Measurements from ENCODE around the gene SMPDL3B. TPM values are rescaled to one million over a fixed set of nuclear protein-coding genes. Genes with fewer than 3 reads are reported as not detected.

Gene SMPDL3B
- total RNA-seq, 1 donor from 2014 or later: 9.5 TPM

DNA sequence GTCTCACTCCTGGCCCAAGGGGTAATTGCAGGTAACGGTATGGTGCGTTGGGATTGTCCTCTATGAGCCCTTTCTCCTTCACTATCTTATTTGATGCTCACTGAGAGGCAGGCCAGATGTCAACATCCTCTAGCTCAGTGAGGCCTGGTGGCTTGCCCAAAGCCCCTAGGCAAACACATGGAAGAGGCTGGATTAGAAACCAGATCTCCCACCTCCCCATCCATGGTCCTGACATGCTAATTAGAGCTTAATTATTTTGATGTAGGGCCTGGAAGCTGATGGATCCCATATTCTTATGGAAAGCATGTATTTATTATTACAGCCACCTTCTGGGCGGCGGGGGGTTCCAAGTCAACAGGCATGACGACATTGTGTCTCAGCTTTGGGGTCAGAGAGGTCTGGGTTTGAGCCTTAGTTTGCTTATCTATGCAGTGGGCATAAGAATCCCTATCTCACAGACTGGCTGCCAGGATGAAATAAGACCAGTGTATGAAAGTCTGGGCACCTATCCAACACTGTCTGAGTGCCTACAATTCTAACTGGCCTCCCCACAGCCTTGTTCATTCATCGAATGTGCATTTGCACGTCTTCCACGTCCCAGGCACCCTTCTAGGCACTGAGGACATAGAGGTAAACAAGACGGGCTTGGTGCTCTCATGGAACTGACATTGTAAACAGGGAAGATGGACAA lies 6.2 kb downstream of the SMPDL3B start:
- DNase-seq (ENCODE audit: low read depth): no peak

DNA sequence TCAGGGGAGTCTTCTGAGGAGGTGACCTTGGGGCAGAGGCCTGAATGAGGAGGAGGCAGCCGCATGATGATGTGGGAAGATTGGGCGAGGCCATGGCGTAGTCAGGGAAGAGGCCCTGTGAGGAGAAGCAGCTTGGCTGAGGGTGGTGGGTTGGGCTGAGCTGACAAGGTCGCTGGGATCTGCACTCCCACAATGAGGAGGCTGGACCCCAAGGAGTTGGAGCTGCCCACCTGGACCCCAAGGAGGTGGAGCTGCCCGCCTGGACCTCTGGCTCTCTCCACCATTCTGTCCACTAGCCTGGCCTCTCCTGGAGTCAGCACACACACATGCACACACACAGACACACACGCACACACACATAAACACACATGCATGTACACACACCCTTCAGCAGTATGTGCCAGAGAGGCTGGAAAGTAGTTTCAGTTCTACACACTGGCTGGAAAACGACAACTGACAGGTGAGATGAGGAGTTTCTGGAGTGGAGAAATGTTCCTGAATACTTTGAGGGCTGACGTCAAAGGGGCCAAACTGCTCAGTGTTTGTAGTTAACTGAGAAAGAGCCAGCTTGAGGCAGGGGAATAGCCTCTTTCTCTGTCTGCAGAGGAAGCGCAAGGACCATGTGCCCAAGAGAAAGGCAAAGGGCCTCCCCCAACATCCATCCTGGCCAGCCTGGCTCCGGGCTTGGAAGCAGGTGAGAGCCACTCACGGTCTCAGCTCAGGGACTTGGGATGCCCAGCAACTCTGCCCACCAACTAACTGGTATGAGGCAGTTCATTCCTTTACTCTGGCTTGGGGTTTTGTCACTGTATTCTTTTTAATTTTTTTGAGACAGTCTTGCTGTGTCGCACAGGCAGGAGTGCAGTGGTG lies 7.1 kb downstream of the SMPDL3B start:
- DNase-seq (ENCODE audit: low read depth): no peak

GRCh38 chr1:27945020-27945419 lies 10.2 kb downstream of the SMPDL3B start:
- no peak for DNase-seq (ENCODE audit: low read depth)

- no peak for DNase-seq (ENCODE audit: low read depth)
Measured at GRCh38 chr1:27949027-27949426, 14.2 kb downstream of the SMPDL3B start.

DNA sequence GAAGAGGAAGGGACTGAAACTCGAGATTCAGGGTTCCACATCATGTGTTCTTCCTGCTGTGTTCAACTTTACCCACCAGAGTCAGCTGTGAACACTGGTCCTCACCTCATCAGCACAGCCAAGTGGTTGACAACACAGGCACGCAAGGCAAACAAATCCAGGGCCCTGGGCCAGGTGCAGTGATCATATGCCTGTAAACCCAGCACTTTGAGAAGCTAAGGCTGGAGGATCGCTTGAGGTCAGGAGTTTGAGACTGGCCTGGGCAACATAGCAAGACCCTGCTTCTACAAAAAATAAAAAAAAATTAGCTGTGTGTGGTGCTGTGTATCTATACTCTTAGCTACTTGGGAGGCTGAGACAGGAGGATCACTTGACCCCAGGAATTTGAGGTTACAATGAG lies 16.6 kb downstream of the SMPDL3B start:
- DNase-seq (ENCODE audit: low read depth): no peak

DNA sequence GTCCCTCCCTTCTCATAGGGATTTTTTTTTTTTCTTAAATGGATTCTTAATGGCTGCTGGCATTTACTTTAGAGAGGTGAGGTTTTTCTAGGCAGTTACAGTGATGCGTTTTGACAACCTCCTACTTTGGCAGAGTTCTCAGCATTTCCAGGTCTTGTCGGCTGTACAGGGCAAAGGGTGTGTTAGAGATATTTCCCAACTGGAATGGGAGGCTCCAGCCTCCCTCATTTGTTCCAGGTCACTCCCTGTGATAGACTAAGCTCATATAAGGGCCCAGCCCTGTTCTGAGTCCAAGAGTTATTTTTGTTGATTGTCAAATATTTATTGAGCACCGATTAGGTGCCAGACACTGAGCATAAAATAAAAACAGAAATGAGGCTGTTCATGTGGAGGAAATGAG lies 17.3 kb downstream of the SMPDL3B start:
- DNase-seq (ENCODE audit: low read depth): no peak

- no peak for DNase-seq (ENCODE audit: low read depth)
Measured at GRCh38 chr1:27954186-27954585, 19.4 kb downstream of the SMPDL3B start.

GRCh38 chr1:27955076-27955475 lies 20.3 kb downstream of the SMPDL3B start:
- no peak for DNase-seq (ENCODE audit: low read depth)

DNA sequence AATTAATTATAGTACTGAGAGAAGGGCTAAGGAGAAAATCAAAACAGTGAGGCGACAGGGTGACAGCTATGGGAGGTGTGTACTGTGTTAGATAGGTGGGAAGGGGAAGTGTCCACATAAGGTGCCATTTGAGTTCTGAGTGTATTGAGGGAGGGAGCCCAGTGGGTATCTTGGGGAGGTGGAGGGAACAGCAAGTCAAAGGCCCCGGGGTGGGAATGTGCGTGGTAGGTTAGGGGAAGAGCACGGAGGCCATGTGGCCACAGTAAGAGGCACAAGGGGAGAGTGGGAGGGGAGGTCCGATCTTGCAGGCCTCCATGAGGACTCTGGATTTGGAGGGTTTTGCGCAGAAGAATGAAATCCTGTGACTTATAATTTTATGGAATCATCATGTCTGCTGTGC lies 22.0 kb downstream of the SMPDL3B start:
- DNase-seq (ENCODE audit: low read depth): no peak

DNA sequence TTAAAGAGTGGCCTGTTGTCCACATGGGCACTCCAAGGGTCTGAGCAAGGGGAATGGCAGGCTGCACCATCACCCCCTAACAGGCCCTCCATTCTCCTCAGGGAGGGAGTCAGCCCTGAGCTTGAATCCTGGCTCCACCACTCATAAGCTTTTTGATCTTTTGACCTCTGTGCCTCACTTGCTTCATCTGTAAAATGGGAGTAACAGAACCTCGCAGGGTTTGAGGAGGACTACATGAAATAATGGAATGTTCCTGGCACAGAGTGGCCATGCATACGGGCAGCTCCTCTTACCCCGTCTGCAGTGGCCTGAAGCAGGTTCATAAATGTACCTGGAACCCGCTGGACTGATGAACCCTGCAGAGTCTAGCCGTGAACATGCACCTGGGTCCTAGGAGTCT lies 22.9 kb downstream of the SMPDL3B start:
- no peak for DNase-seq (ENCODE audit: low read depth)

DNA sequence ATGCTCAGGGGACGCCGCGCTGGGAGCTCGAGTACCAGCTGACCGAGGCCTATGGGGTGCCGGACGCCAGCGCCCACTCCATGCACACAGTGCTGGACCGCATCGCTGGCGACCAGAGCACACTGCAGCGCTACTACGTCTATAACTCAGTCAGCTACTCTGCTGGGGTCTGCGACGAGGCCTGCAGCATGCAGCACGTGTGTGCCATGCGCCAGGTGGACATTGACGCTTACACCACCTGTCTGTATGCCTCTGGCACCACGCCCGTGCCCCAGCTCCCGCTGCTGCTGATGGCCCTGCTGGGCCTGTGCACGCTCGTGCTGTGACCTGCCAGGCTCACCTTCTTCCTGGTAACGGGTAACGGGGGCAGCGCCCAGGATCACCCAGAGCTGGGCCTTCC lies 23.7 kb downstream of the SMPDL3B start:
- no peak for DNase-seq (ENCODE audit: low read depth)

- DNase-seq (ENCODE audit: low read depth): peak; percentile 37
Measured at GRCh38 chr1:27959792-27960603, 25.2 kb downstream of the SMPDL3B start, which contains the start of gene XKR8. Gene XKR8 (plus strand): TSS chr1:27959973. CDS start chr1:27960070, 97 bp downstream.

GRCh38 chr1:27960762-27961645 lies 26.2 kb downstream of the SMPDL3B start:
- peak; percentile 21 for DNase-seq (ENCODE audit: low read depth)

- DNase-seq (ENCODE audit: low read depth): no peak
Measured at GRCh38 chr1:27961646-27962221, 26.9 kb downstream of the SMPDL3B start.

GRCh38 chr1:27963393-27963792 lies 28.6 kb downstream of the SMPDL3B start:
- no peak for DNase-seq (ENCODE audit: low read depth)

DNA sequence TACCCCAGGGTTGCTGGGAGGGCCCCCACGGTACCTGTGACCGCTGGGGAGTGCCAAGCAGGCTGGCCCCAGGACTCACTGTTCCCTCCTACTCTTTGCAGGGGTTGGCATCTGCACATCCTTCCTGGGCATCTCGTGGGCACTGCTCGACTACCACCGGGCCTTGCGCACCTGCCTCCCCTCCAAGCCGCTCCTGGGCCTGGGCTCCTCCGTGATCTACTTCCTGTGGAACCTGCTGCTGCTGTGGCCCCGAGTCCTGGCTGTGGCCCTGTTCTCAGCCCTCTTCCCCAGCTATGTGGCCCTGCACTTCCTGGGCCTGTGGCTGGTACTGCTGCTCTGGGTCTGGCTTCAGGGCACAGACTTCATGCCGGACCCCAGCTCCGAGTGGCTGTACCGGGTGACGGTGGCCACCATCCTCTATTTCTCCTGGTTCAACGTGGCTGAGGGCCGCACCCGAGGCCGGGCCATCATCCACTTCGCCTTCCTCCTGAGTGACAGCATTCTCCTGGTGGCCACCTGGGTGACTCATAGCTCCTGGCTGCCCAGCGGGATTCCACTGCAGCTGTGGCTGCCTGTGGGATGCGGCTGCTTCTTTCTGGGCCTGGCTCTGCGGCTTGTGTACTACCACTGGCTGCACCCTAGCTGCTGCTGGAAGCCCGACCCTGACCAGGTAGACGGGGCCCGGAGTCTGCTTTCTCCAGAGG lies 31.8 kb downstream of the SMPDL3B start:
- DNase-seq (ENCODE audit: low read depth): no peak

DNA sequence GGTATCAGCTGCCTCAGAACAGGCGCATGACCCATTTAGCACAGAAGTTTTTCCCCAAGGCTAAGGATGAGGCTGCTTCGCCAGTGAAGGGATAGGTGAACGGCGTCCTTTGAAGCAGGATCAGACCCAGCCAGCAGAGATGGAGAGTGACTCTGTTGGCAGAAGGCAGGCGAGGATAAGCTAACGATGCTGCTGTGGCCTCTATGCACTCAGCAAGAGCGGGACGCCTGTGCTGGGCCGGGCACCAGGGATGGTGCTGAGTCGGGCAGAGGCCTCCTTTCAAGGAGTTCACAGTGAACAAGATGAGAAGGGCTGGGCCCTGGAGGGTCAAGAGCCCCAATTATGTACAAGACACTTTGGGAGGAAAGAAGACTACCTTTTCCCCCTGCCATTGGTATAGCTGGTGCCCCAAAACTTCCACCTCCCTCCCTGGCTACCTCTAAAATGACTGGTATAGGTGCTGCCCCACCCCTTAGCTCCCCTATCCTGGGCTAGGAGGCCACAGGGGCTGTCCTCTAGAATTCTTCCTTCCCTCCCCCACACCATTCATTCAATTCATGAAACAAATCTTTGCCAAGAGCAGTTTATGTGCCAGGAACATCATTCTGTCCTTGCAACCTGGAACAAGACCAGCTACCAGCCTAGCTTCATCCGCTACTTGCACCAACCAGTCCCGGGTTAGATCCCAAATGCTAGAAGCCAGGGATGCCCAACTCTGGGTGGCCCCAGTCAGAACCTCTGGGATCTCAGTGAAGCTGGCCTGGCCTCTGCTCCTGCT lies 32.5 kb downstream of the SMPDL3B start:
- no peak for DNase-seq (ENCODE audit: low read depth)

DNA sequence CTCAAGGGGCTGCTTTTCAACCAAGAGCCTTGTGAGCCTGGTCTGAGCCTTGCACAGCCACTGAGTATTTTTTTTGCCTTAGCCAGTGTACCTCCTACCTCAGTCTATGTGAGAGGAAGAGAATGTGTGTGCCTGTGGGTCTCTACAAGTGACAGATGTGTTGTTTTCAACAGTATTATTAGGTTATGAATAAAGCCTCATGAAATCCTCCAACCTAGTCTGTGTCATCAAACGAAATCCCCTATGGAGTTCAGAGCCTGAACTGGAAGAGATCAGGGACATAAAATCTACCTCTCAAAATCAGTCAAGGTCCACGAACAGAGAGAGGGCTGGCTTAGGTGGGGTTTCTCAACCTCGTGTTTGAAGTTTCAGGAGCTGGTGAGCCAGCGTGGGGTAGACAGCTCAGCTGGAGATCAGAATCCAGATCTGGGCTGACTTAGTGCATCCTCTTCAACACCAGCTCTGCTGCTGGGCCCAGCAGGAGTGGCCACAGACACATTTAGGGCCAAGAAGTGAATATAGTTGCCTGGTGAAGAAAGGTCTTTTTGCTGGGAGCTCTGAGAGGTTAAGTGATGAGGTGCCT lies 33.2 kb downstream of the SMPDL3B start:
- no peak for DNase-seq (ENCODE audit: low read depth)

GRCh38 chr1:27968692-27969091 lies 33.9 kb downstream of the SMPDL3B start:
- peak; percentile 91 for DNase-seq (ENCODE audit: low read depth)
